ENCODE data around the gene NRN1.

Gene NRN1

DNA sequence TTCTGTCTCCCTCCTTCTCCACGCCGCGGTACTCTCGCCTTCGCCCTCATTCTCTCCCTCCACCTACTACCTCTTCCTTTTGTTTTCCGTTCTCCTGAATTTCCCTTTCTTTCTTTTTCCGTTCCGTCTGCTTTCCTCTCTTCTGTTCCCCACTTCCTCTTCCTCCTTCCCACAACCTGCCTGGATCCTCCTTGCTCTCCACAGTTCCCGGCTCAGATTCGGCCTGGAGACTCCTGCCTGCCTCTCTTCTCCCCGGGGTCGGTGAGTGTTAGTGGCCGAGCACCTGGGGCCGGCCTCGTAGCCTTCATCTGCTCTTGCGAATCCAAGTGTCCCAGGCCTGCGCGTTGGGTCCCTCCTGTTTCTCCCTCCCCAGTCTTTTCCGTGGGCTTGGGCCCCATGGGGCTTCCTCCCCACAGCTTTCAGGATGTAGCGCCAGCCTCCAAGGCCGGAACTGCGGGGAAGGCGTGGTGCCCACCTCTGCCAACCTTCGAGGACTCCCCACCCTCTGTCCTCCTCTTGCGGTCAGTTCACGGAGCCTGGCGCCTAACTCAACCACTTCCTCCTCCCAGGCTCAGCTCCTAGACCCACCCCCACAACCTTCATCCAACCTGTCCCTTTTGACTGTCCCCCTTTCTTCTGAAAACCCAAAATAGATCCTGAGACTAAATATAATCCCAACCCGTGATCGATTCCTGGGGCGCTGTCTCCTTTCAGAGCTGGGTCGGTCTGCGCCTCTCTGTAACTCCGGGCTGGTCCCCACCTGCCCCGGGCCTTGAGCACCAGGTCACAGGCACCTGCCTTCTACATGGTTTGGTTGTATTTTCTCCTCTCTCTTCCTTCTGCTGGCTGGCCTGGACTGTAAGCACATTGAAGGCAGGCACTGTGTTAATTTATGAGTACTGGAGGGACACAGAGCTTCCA lies 6.8 kb downstream of the NRN1 start:
- no peak for DNase-seq (ENCODE audit: low spot score)
- TF ChIP-seq, protein P1, sequence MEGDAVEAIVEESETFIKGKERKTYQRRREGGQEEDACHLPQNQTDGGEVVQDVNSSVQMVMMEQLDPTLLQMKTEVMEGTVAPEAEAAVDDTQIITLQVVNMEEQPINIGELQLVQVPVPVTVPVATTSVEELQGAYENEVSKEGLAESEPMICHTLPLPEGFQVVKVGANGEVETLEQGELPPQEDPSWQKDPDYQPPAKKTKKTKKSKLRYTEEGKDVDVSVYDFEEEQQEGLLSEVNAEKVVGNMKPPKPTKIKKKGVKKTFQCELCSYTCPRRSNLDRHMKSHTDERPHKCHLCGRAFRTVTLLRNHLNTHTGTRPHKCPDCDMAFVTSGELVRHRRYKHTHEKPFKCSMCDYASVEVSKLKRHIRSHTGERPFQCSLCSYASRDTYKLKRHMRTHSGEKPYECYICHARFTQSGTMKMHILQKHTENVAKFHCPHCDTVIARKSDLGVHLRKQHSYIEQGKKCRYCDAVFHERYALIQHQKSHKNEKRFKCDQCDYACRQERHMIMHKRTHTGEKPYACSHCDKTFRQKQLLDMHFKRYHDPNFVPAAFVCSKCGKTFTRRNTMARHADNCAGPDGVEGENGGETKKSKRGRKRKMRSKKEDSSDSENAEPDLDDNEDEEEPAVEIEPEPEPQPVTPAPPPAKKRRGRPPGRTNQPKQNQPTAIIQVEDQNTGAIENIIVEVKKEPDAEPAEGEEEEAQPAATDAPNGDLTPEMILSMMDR (IDR thresholded peaks at IDR 0.05; ENCODE audit: extremely low read depth, missing control alignments), result no peak

DNA sequence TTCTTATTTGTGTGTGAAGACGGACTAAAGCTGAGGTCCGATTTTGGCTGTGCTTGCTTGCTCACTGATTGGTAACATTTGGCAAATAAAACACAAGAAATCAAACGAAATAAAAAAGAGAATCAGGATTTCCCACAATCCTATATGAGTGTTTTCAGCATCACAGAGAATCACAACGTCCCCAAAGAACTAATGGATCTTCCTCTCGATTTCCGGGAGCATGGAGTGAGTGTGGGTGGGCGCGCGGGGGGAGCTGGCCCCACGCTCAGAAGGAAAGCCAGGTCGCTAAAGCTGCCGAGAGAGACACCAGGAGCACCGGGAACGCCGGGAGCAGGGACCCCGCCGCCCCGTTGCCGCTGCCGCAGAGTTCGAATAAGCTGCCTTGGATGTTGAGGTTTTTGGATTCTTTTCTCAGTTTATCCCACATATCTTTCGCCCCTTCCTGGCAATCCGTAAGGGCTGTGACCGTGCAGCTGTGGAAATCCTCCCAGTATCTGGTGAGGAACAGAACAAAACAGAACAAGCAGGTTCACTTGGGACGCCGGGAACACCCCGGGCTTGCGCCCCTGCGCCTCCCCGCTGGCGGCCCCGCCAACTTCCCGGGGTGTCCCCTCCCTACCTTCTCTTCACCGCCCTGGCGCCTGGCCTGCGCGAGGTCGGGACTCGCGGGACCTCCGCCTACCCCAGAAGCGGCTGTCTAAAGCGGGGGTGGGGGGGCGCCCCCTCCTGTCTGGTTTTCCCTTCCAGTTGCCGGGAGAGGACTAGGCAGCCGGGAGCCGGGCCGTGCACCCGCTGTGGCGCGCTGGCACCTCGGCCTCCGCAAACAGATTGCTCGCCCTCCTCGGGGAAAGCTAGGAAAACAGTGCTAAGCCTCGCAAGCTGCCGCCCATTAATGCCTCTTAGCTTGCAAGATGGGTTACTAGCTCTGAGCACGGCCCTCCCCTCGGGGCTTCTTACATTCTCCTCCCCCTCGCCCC lies 7.7 kb downstream of the NRN1 start:
- peak; percentile 30 for DNase-seq (ENCODE audit: low spot score)
- TF ChIP-seq, protein P1 (IDR thresholded peaks at IDR 0.05; ENCODE audit: extremely low read depth, missing control alignments), result no peak

DNA sequence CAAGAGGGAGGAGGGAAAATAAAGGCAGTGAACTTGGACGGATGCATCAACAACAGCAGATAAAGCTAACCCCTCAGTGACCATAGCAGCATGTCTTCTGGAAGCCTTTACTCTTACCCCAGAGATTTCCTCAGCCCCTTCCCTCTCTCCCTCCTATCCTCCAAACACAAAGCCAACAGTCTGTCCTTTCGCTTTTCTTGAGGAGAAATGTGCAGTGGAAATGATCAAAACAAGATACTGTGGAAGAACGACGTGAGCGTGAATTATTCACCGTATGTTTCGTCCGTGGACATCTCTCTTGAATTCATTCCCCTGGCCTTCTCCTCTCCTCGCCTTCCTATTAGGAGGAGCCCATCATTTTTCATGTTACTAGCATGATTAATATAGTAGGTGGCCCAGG lies 8.5 kb downstream of the NRN1 start:
- TF ChIP-seq, protein P1 (IDR thresholded peaks at IDR 0.05; ENCODE audit: extremely low read depth, missing control alignments), result no peak
- DNase-seq (ENCODE audit: low spot score), result no peak

DNA sequence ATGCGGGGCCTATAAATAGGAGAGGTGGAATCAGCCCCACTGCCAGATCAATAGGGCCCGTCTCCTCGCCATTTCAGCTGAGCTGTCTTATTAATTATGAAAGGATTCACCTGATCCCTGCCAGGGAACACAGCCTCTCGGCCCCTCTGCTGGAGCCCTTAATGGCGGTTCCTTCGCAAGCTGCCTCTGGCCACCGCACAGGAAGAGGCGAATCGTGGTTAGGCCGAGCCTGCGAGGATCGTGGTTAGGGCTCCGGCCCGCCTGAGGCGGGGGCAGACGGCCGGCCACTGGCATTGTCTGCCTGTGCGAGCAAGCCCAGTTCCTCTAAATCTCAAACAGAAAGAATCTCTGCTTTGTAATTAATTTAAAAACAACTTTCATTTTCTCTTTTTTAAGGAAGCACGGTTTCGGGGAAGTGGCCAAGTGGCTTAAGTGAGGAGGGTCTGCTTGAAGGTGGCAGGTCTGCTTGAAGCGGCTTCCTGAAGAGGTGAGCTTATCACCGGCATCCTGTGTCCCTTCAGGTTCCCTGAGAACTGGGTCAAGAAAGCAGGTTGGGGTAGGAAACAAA lies 9.2 kb downstream of the NRN1 start:
- DNase-seq (ENCODE audit: low spot score), result peak; percentile 55
- TF ChIP-seq, protein P1 (IDR thresholded peaks at IDR 0.05; ENCODE audit: extremely low read depth, missing control alignments), result no peak

DNA sequence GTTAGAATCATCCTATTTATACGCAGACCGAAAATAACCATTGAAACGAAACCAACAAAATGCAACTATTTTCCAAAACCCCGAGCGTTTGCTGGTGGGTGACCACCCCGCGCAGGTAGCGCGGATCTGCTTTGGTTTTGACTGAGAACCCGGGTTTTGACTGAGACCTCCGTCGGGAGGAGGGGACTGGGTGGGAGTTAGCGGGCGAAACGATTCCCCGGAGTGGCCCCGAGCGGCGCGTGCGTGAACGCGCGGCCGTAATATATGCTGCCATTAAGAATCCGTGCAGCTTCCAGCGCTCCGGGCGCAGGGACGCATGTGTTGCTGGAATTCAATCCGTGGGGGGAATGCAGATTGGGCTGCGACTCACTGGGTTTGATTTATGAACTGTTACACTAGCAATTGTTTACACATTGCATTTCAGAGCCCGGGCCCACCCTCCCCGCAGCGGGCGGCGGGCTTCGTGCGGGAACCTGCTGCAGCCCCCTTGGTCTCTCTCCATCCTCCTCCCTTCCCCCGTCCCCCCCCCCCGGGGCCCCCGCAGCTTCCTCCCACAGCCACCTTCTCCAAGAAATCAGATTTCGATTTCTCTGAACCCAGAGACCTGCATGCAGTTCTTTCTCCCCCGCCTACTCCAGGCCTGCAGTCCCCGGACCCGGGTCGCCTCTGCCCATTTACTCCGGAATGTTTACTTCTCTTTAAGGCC lies 9.9 kb downstream of the NRN1 start:
- TF ChIP-seq, protein P1 (IDR thresholded peaks at IDR 0.05; ENCODE audit: extremely low read depth, missing control alignments), result no peak
- peak; percentile 29 for DNase-seq (ENCODE audit: low spot score)

DNA sequence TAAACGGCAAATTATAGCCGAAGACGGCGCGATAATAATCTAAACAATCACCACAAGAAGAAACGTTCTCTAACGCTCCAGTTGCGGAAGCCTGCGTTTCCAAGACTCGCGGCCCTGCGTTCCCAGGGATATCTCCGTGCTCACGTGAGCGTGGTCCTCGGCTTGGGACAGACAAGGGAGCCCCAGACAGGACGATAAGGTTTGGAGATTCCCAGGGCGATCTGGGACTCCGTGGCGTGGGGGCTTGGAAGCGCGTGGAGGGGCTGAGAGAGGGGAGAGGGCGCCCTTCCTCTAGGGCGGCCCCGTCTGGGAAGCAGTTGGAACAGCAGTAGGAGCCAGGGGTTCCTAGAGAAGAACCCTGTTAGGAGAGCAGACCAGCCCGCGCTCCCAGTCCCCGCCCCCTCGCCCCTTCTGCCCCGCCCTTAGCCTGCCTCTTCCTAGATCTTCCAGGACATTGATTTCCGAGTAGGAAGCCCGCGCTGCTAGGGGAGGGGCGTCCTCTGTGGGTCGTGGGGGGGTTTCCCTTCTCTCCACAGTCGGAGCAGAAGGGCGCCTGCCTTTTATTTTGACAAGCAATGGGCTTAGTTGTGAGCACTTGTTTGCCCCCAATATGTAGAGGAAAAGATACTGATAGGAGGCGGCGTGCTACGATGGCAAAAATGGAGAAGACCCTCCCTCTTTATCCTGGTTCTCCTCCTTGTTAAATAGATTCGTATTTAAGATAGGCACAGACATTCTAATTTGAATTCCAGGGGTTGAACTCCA lies 10.6 kb downstream of the NRN1 start:
- no peak for DNase-seq (ENCODE audit: low spot score)
- TF ChIP-seq, protein P1 (IDR thresholded peaks at IDR 0.05; ENCODE audit: extremely low read depth, missing control alignments), result no peak

Measured in GM20000 (cell line).